ENCODE results near the gene HS3ST5. TPM values are rescaled to one million over a fixed set of nuclear protein-coding genes. Genes with fewer than 3 reads are reported as not detected.

Gene HS3ST5
- total RNA-seq, 2 donors from 2014 or later = 0.34 TPM; not detected in 1

GRCh38 chr6:114240796-114241195 is 102.0 kb downstream of the HS3ST5 start:
- no peaks in the 10 kb centered on the region for H3K36me3 ChIP-seq
- no peaks in the 10 kb centered on the region for H3K4me1 ChIP-seq (replicated peaks)
- intact Hi-C loops (cut with DNase I) = no loop called here
- TF ChIP-seq POLR2A (IDR thresholded peaks at IDR 0.05) (no peak), CTCF (IDR thresholded peaks at IDR 0.05) (no peak), POLR2AphosphoS5 (IDR thresholded peaks at IDR 0.05) (no peak)
- no peak overlapping the region for H3K27ac ChIP-seq
- H3K4me3 ChIP-seq = no peak overlapping the region
- DNase-seq (ENCODE audit: low spot score) = no peak
- no peaks in the 10 kb centered on the region for H3K27me3 ChIP-seq (replicated peaks; ENCODE audit: insufficient read depth)
- 80% methylated on average over 3 of the region's 3 CpGs for WGBS
- H3K9me3 ChIP-seq = no peaks in the 10 kb centered on the region

GRCh38 chr6:114228675-114229074 is 114.1 kb downstream of the HS3ST5 start:
- H3K27me3 ChIP-seq (replicated peaks; ENCODE audit: insufficient read depth) = no peaks in the 10 kb centered on the region
- H3K4me3 ChIP-seq = no peak overlapping the region
- no peaks in the 10 kb centered on the region for H3K9me3 ChIP-seq
- no peaks in the 10 kb centered on the region for H3K4me1 ChIP-seq (replicated peaks)
- no peaks in the 10 kb centered on the region for H3K36me3 ChIP-seq
- WGBS = 90% methylated on average over 2 of the region's 2 CpGs
- no peak for DNase-seq (ENCODE audit: low spot score)
- intact Hi-C loops (cut with DNase I) = no loop called here
- H3K27ac ChIP-seq = no peak overlapping the region
- TF ChIP-seq CTCF (IDR thresholded peaks at IDR 0.05) (no peak), POLR2A (IDR thresholded peaks at IDR 0.05) (no peak), POLR2AphosphoS5 (IDR thresholded peaks at IDR 0.05) (no peak)

- intact Hi-C loops (cut with DNase I) = no loop called here
- no peaks in the 10 kb centered on the region for H3K4me1 ChIP-seq (replicated peaks)
- H3K27ac ChIP-seq = no peak overlapping the region
- no peak for DNase-seq (ENCODE audit: low spot score)
- H3K4me3 ChIP-seq = no peak overlapping the region
- no peaks in the 10 kb centered on the region for H3K9me3 ChIP-seq
- H3K36me3 ChIP-seq = no peaks in the 10 kb centered on the region
- no peaks in the 10 kb centered on the region for H3K27me3 ChIP-seq (replicated peaks; ENCODE audit: insufficient read depth)
- TF ChIP-seq CTCF (IDR thresholded peaks at IDR 0.05) (no peak), POLR2AphosphoS5 (IDR thresholded peaks at IDR 0.05) (no peak), POLR2A (IDR thresholded peaks at IDR 0.05) (no peak)
- 75% methylated on average over 2 of the region's 2 CpGs for WGBS
These were observed 114.8 kb downstream of the HS3ST5 start for GRCh38 chr6:114227944-114228468.

- Histone ChIP-seq H3K4me1 (replicated peaks) (no peaks in the 10 kb centered on the region), H3K27ac (no peak overlapping the region), H3K27me3 (replicated peaks; ENCODE audit: insufficient read depth) (no peaks in the 10 kb centered on the region), H3K36me3 (no peaks in the 10 kb centered on the region), H3K4me3 (no peak overlapping the region), H3K9me3 (no peaks in the 10 kb centered on the region)
- 85% methylated on average over 2 of the region's 2 CpGs for WGBS
- no peak for DNase-seq (ENCODE audit: low spot score)
- TF ChIP-seq CTCF (IDR thresholded peaks at IDR 0.05) (no peak), POLR2AphosphoS5 (IDR thresholded peaks at IDR 0.05) (no peak), POLR2A (IDR thresholded peaks at IDR 0.05) (no peak)
- intact Hi-C loops (cut with DNase I) = no loop called here
These were observed 122.6 kb downstream of the HS3ST5 start for GRCh38 chr6:114220241-114220640.

All from prostate gland (tissue), 2 donors.